T-helper 22 cell (primary cell): ENCODE data around the gene IL10RB.

Experiments
- DNase-seq: peaks from one replicate; pipeline ENCODE4 v3.0.0-alpha.2; 2020; ENCODE audit warnings: low read depth

The IL10RB gene

DNA sequence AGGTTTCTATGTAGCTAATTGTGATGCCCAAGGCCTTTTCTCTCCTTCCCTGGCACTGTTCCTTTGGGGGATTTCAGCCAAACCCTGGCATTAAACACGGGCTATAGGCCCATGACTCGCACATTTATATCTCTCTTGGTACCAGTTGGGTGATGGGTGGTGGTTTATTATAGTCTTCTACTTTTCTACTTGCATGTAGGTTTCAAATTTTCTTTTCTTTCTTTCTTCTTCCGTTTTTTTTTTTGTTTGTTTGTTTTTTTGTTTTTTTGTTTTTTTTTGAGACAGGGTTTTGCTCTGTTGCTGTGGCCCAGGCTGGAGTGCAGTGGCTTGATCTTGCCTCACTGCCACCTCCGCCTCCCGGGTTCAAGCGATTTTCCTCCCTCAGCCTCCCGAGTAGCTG lies 1.1 kb downstream of the IL10RB start:
- no peak for DNase-seq

DNA sequence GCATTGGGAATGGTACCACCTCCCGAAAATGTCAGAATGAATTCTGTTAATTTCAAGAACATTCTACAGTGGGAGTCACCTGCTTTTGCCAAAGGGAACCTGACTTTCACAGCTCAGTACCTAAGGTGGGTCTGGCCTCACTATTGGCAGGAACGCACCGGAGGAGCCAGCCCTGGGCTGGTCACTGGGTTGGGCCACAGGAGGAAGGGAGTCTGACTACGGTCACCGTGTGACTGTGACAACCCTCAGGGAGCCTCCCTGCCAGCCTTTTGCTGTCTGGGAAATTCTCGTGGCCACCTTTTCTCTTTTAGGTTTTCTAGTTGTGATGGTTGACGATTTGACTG lies 2.2 kb downstream of the IL10RB start:
- no peak for DNase-seq

DNA sequence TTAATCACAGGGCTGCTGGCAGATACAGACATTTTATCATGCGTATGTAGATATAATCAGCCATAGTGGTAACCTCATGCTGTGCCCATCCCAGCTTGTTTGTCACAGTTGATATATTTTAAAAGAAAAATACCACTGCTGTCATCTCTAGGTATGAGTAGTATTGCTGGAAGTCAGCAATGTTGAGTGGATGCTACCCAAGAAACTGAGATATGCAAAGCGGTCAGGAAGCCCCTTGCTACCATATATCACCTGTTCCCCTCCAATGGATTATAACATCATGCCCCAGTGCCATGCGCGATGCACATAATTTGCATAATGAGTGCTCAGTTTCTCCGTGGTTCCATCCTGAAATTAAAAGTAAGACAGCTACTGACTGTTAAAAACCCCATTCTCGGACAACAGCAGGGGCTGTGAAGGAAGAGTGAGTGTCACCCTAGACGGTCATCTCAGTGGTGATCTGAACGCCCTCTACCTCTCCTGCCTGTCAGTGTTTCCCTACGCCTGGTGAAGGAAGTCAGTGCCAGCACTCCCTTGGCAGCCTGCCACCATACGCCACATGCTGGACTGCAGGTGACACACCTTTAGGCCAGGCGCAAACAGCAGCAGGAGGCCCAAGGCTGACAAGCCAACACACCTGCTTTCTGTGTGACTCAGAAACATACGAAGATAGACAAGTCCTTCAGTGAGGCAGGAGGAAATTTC lies 2.7 kb downstream of the IL10RB start:
- no peak for DNase-seq

DNA sequence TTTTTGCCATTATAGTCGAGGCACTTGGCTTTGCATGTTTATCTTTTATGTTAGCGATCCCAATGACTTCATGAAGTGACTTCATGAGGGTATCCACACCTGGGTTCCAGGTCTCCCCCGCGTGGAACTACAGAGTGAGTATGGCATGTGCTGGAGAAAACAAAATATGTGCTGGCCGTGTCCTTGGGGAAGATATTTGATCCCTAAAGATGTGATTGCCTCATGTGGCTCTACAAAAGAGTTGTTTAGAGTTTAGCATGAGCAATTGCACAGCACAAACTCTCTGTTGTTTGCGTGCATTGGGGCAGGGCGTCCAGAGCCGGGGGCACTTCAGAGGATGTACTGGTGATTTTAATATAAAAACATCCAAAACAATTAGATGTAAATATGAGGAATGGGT lies 4.8 kb downstream of the IL10RB start:
- no peak for DNase-seq

GRCh38 chr21:33273044-33273443 lies 6.9 kb downstream of the IL10RB start:
- DNase-seq: no peak

- no peak for DNase-seq
These were observed 12.6 kb downstream of the IL10RB start for GRCh38 chr21:33278721-33279120.

- no peak for DNase-seq
These were observed 13.2 kb downstream of the IL10RB start for GRCh38 chr21:33279330-33279820.

- DNase-seq: no peak
These were observed 15.0 kb downstream of the IL10RB start for GRCh38 chr21:33281096-33281652.

- DNase-seq: no peak
These were observed 17.0 kb downstream of the IL10RB start for GRCh38 chr21:33283203-33283602.

DNA sequence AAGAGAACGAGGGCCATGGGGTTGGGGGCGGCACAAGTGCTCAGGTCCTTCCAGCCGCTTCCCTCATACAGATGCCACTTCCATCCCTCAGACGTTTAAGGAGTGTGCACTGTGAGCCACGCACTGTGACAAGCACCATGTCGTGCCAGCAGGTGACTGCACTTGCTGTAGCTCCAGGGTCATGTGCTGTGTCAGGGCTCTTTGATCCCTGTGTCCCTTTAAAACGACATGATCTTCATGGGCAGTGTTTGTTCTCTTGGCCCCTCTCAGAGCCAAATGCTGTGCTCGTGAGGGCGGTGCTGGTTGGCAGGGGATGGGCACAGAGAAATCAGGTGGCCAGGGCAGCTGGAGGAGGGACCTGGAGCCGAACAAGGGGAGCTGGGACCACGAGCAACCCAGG lies 19.9 kb downstream of the IL10RB start:
- no peak for DNase-seq

- no peak for DNase-seq
These were observed 20.7 kb downstream of the IL10RB start for GRCh38 chr21:33286600-33287456.

DNA sequence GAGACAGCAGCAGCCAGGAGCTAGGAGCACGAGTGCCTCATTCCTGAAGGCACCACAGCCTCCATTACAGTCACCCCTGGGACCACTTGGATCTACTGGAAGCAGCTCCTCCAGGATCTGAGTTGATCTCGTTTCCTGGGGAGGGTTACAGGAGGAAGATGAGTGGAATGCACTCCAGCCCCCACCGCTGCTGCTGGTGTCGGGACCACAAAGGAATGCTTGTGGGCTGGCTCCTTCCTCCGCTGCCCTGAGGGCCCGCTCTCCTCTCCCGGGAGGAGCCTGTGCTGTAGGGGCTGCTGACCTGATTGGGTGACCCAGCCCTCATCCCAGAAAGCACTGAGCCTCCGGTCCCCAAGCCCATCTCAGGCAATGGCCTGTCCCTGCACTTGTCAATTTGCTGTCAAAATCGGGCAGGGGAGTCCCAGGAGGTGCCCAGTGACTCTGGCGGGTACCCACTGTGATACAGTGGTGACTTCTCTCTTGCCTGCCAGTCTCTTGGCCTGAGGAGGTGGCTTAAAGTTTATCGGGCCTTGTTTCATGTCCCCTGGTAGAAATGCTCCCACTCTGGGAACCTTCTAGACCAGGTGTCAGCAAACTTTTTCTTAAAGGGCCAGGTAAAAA lies 23.1 kb downstream of the IL10RB start:
- no peak for DNase-seq

GRCh38 chr21:33290441-33290840 lies 24.3 kb downstream of the IL10RB start:
- no peak for DNase-seq

DNA sequence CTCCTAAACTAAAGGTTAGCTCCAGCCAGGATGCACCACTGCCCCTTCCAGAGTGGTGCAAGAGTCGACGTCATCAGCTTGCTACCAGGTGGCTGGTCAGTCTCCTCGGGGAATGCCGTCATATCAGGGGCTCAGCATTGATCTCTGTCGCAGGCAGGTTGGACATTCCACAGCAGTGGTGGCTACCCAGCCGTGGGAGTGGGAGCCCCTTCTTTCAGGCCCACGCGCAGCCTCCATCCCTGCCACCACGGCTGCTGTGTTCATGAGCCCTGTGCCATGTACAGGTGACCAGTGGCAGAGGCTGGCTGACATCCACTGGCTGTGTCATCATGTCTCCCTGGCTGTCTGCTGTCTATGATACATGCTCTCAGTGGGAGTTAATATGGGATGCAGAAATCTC lies 25.5 kb downstream of the IL10RB start:
- DNase-seq: no peak

GRCh38 chr21:33292724-33293123 lies 26.6 kb downstream of the IL10RB start:
- no peak for DNase-seq

DNA sequence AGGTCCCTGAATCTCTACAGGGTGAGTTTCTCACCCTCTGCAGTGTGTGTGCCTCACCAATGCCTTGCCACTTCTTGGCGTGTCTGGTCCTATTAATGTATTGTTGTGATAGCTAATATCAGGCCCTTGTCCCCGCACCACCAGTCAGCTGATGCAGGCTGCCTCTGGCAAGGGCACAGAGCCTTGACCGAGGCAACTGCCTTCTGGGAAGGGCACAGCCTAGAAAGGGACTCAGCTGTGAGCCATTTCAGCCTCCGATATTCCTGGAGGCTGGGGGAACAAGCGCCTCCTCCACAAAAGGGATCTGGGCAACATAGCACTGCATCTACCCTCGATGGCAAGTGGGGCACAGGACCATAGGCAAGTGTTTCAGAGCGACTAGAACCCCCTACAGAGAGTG lies 27.0 kb downstream of the IL10RB start:
- no peak for DNase-seq

- no peak for DNase-seq
These were observed 27.6 kb downstream of the IL10RB start for GRCh38 chr21:33293811-33294216.

DNA sequence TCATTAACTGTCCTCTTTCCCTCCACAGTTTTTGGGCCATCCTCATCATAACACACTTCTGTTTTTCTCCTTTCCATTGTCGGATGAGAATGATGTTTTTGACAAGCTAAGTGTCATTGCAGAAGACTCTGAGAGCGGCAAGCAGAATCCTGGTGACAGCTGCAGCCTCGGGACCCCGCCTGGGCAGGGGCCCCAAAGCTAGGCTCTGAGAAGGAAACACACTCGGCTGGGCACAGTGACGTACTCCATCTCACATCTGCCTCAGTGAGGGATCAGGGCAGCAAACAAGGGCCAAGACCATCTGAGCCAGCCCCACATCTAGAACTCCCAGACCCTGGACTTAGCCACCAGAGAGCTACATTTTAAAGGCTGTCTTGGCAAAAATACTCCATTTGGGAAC lies 30.0 kb downstream of the IL10RB start:
- no peak for DNase-seq

- no peak for DNase-seq
These were observed 33.1 kb downstream of the IL10RB start for GRCh38 chr21:33299181-33299752.

DNA sequence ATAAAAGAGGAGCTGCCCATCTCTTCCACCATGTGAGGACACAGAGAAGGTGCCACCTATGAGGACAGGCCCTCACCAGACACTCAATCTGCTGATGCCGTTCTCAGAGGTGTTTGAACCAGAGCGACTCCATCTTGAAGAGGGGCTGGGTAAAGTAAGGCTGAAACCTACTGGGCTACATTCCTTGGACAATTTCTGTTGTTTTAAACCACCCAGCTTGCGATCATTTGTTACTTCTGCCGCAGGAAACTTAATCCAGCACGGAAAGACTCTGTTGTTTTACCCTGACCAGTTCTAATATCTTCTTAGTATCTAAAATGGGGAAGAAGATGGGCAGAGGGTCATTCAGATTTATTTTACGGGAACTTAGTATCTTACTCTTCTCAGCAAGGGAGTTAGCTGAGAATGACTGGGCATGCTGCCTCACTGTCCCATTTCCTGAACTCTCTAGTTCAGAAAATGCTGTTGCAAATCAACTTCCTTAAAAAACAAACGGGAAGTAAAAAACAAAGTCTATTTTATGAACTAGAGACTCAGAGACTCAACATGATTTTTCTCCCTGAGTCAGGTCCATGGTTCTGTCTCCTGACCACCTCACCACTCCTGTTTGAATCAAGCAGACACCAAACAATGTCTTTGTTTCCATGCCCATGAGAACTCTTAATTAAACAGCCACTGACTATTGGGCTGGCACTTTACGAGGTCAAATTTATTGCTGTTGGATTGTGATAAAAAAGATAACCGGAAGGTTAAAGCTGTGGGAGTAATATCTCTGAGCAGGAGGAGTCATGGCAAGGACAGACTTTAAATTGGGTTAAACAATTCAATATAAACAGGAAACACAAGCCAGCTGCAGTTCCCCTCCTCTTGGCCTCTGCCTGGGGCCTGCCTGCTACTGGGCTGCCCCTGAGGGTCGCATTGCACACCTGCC lies 34.8 kb downstream of the IL10RB start:
- DNase-seq: no peak

GRCh38 chr21:33301632-33302002 lies 35.5 kb downstream of the IL10RB start:
- no peak for DNase-seq
